Measurements from ENCODE around the gene SKAP2.

Gene SKAP2

DNA sequence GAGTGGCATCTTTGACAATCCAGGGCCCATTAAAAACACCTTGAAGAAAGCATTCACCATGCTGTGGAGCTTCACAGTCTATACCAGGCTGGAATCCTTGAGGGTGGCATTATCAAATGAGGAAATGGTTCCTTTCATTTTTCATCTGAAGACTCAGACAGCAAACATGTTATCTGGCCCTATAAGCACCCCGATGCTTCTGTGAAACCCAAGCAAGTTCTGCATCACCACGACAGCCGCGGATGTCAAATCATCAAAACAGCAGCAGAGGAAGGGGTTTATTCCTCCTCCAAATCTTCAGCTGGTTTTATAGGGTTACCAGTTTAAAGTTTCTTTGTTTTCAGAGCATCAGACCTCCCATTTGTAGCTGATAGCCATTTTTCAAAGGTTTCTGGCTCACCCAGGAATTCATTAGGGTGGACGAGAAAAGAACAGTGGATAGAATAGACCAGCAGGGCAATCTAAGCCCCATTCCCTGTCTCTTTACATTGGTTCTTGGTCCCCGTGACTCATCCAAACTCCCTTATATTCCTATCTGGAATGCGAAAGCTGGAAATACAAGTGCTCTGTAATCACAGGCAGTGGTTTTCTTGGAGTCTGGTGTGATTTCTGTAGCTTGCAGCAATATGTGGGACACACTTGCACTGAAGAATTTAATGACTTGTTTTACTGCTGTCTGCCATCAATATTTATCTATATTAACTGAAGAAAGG, 217.9 kb downstream of the SKAP2 start:
- in situ Hi-C loops (cut with MboI; ENCODE audit: low sequenced_read_pairs): no loop called here

- in situ Hi-C loops (cut with MboI; ENCODE audit: low sequenced_read_pairs): no loop called here
These were observed 219.3 kb downstream of the SKAP2 start for GRCh38 chr7:26645121-26645520.

DNA sequence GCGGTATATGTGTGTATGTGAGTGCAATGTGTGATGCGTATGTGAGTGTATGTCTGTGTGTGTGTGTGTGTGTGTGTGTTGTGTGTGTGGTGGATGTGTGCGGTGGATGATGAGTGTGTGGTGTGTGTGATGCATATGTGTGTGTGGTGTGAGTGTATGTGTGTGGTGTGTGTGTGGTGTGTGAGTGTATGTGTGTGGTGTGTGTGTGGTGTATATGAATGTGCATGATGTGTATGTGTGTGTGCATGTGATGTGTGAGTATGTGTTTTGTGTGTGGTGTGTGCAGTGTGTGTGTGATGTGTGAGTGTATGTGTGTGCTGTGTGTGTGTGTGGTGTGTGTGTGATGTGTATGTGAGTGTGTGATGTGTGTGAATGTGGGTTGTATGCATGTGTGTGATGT, 222.0 kb downstream of the SKAP2 start:
- in situ Hi-C loops (cut with MboI; ENCODE audit: low sequenced_read_pairs): no loop called here

DNA sequence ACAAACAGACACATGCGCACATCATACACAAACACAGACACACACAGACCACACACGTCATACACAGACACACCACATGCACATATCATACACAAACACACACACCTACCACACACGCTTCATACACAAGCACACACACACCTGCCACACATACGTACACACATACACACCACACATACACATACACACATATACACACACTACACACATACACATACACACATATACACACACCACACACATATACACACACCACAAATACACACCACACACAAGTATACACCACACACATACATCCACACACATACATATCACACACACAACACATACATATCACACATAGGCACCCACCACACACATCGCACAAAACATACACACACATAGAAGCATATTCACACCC, 224.7 kb downstream of the SKAP2 start:
- in situ Hi-C loops (cut with MboI; ENCODE audit: low sequenced_read_pairs): no loop called here

DNA sequence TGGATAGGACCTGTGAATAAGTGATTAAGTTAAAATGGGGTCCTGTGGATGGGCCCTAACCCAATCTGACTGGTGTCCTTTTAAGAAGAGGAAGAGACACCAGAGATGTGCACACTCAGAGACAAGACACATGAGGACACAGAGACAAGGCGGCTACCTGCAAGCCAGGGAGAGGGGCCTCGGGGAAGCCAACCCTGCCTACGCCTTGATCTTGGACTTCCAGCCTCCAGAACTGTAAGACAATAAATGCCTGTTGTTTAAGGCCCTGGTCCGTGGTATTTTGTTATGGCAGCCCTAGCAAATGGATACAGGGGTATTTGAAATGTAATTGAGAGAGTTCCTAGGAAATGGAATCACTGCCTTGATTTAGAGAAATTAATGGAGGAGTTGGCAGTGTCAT, 225.3 kb downstream of the SKAP2 start:
- in situ Hi-C loops (cut with MboI; ENCODE audit: low sequenced_read_pairs): no loop called here

- in situ Hi-C loops (cut with MboI; ENCODE audit: low sequenced_read_pairs): no loop called here
These were observed 226.2 kb downstream of the SKAP2 start for GRCh38 chr7:26638140-26638539.

DNA sequence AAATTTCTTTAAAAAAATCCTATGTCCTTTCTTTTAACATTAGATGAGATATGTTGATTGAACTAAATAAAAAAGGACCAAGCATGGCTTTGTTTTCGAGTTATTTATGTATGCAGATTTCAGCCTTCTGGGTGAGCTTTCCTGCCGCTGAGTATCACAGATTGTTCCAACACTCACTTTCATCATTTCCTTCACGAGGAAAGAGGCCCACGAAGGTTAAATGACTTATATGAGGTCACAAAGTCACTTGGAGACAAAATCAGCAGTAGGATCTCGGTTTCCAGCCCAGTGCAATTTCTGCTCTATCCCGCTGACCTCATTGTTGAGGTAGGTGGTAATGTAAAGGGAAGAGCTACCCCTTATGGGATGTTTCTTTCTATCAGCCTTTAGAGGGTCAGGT, 226.8 kb downstream of the SKAP2 start:
- in situ Hi-C loops (cut with MboI; ENCODE audit: low sequenced_read_pairs): no loop called here

GRCh38 chr7:26636808-26637207, 227.6 kb downstream of the SKAP2 start:
- in situ Hi-C loops (cut with MboI; ENCODE audit: low sequenced_read_pairs): no loop called here

DNA sequence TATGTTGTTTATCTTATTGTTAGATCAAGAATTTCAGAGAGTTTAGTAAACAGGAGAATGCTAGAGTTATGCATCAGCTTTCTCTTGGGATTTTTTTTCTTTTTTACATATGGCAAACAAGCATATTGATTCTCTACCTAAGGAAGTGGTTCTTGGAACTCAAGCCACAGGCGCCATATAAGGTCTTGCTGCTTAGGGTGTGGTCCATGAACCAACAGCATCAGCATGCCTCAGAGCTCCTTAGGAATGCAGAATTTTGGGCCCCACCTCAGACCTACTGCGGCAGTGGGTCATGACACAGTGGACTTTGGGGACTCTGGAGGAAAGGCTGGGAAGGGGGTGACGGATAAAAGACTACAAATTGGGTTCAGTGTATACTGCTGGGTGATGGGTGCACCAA, 230.8 kb downstream of the SKAP2 start:
- in situ Hi-C loops (cut with MboI; ENCODE audit: low sequenced_read_pairs): no loop called here

DNA sequence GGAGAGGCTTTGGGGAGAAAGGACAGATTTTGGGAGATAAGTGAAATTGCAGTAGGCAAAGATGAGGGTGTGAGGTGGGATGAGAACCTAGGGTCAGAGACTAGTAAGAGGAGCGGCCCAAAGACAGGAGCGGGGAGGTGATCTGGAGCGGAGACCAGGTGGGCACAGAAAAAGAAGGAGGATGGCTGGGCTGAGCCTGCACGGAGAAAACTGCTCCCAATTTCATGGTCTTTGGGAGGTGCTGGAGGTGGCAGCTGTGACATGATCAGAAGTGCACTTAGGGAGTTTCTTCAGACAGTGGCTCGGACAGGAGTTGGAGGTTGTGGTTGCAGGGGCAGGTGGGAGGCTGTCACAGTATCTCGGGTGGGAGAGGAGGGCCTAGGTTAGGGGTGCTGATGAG, 232.8 kb downstream of the SKAP2 start:
- in situ Hi-C loops (cut with MboI; ENCODE audit: low sequenced_read_pairs): no loop called here

DNA sequence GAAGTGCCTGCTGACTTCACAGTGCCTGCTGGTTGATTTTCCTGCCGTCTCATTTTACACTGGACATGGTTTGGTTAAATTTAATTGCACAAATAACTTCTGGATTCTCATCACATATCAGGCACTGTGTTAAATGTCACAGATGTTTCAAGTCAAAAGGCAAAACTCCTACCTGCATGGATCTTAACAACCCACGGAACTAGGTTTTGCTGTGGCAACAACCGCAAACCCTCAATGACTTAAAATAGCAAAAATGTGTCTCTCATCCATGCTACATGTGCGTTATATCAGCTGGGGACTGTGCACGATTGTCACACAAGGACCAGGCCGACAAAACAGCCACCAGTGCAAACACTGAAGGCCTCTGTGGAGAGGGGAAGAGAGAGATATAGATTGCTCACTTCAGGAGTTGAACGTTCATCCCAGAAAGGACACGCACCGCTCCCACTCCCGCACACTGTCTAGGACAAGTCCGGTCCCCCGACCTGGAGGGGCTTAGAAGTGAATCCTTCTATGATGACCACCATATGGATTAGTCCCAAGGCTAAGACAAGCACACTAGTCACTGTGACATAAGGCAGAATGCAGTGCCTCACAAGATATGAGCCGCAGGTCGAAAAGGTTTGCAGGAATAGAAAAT, 233.3 kb downstream of the SKAP2 start:
- in situ Hi-C loops (cut with MboI; ENCODE audit: low sequenced_read_pairs): no loop called here

GRCh38 chr7:26630361-26630760, 234.0 kb downstream of the SKAP2 start:
- in situ Hi-C loops (cut with MboI; ENCODE audit: low sequenced_read_pairs): no loop called here

- in situ Hi-C loops (cut with MboI; ENCODE audit: low sequenced_read_pairs): no loop called here
These were observed 234.7 kb downstream of the SKAP2 start for GRCh38 chr7:26629696-26630095.

DNA sequence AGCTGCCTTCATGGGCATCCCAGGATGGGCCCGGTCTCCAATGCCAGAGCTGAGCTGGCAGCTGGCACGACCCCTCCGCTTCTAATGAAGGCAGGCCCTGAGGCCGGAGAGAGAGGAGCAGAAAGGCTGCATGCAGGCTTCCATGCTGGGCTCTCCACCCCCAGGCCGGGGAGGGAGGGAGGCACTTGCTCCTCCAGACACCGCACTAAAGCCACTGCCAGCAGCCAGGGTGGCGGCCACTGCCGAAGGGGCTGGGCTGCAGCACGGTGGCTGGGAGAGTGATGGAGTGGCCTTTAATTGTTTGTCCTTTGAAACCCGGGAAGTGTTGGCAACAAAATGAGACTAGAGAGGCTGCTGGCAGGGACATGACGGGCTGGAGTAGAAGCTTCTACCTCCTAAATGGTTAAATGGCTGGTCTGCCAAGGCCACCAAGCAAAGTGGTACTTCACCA, 236.5 kb downstream of the SKAP2 start:
- in situ Hi-C loops (cut with MboI; ENCODE audit: low sequenced_read_pairs): no loop called here

GRCh38 chr7:26627221-26627620, 237.2 kb downstream of the SKAP2 start:
- in situ Hi-C loops (cut with MboI; ENCODE audit: low sequenced_read_pairs): no loop called here

- in situ Hi-C loops (cut with MboI; ENCODE audit: low sequenced_read_pairs): no loop called here
These were observed 237.7 kb downstream of the SKAP2 start for GRCh38 chr7:26626687-26627086.

DNA sequence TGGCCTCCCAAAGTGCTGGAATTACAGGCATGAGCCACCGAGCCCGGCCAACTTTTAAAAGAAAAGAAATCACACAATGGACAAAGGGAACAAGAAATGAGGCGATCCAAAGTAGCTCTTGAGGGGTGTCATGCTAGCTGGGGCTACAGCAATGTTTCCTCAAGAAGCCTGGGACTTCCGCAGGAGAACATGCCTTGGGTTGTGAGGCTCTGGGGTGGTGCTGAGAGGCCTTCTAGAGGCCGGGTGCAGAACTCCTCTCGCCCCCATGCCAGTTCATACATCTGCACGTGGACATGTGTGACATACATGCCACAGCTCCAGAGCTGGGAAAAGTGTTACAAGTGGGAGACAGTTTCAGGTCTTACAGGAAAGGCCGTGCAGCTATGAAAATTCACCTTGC, 238.2 kb downstream of the SKAP2 start:
- in situ Hi-C loops (cut with MboI; ENCODE audit: low sequenced_read_pairs): no loop called here

DNA sequence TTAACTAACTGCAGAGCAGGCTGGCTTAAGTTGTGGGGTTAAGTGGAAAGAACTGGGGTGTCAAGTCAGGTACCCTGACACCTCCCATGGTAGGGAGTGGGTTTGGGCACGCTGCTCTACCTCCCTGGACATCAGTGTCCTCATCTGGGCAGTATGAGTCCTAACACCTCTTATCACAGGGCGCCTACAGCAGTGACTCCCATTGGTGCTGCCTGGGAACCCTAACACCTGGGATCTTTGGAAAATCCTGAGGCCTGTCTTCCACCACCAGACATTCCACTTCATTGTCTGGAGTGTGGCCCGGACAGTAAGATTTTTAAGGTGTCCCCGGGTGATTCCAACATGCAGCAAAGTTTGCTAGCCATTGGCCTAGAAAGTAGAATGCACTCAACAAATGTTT, 239.1 kb downstream of the SKAP2 start:
- in situ Hi-C loops (cut with MboI; ENCODE audit: low sequenced_read_pairs): no loop called here

DNA sequence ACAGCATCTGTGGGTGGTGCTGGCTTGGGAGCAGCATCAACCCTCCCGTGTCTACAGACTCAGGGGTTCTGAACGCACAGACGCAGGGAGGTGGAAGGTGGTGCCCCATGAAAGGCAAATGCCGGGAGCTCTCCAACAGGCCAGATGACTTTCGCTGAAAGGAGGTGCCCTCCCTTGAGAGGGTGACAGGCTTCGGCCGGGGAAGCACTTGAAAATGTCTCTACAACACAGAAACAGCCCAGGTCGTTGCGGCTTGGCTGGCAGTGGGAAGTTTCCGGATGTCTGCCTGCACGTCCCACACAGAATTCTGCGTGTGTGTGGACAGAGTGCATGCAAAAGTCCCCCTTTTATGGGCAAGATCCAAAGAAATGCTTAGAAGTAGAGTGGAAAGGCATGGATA, 239.6 kb downstream of the SKAP2 start:
- in situ Hi-C loops (cut with MboI; ENCODE audit: low sequenced_read_pairs): no loop called here

- in situ Hi-C loops (cut with MboI; ENCODE audit: low sequenced_read_pairs): no loop called here
These were observed 240.0 kb downstream of the SKAP2 start for GRCh38 chr7:26624431-26624830.

- in situ Hi-C loops (cut with MboI; ENCODE audit: low sequenced_read_pairs): no loop called here
These were observed 244.0 kb downstream of the SKAP2 start for GRCh38 chr7:26620352-26620751.

GRCh38 chr7:26619348-26619984, 244.9 kb downstream of the SKAP2 start:
- in situ Hi-C loops (cut with MboI; ENCODE audit: low sequenced_read_pairs): no loop called here

Data from HL-60/S4 treated with retinoic acid at 250 ng/mL for 4 days and 3 days (cell line).